Measurements from ENCODE around the gene FBXW11.

DNA sequence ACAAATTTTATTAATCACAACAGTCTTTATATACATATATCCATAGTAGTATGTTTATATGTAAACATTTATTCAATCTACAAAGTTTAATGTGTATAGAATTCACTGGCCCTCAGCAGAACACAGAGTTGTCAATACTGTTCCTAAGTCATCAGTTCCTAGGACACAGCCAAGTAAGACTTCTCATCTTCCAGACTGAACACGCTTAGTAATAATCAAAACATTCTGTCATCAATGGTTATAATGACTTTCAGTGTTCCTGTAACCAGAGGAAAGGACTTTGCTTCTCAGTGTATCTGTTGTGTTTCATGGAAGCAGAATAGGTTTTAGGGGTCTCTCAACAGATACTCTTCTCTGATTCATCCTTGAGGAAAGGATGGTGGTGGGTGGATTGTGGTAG, 138.7 kb downstream of the FBXW11 start:
- no peak for TF ChIP-seq POLR2A (IDR thresholded peaks at IDR 0.05; ENCODE audit: low read length)
- TF ChIP-seq GATA1 (IDR thresholded peaks at IDR 0.05; ENCODE audit: low read depth, low read length), result no peak

Measured in erythroblast (primary cell).